A673 (cell line): ENCODE measurements around the gene CENPF. TPM values are rescaled to one million over a fixed set of nuclear protein-coding genes. Genes with fewer than 3 reads are reported as not detected.

Experiments
- BruUV-seq: library from RNA; stranded (reverse); fragments of 400-500 nt; replicated peaks from 2 replicates; lab custom pipeline; 2021; lab: Mats Ljungman, UMichigan
- CTCF ChIA-PET: fragments of 300-600 bp; sonication (Branson Sonifier 250); formaldehyde crosslinking; loops from one replicate; lab custom pipeline; 2022; ENCODE audit warnings: antibody characterized with exemption; lab: Charles Lee
- POLR2A ChIA-PET: fragments of 300-600 bp; sonication (Branson Sonifier 250); formaldehyde crosslinking; loops from one replicate; lab custom pipeline; 2022; ENCODE audit warnings: antibody characterized with exemption; ENCODE audit not compliant: low non-redundant PET; lab: Charles Lee
- DNase-seq: peaks from one replicate; pipeline ENCODE4 v3.0.0-alpha.2; 2015; ENCODE audit warnings: low spot score
- H3K27ac ChIP-seq: fragments of 200-600 bp; sonication (generic); 2 replicates; pipeline ENCODE4 v1.5.1; 2016; ENCODE audit warnings: mixed run types, low read depth, mild to moderate bottlenecking, mixed read lengths, antibody characterized with exemption, low read length; ENCODE audit not compliant: poor library complexity, severe bottlenecking
- H3K27me3 ChIP-seq: fragments of 200-600 bp; sonication (generic); replicated peaks from 2 replicates; pipeline ENCODE4 v1.6.1; 2017; ENCODE audit warnings: mixed run types, low read depth, mild to moderate bottlenecking, mixed read lengths, antibody characterized with exemption, low read length; ENCODE audit not compliant: insufficient read depth, poor library complexity
- H3K36me3 ChIP-seq: fragments of 200-600 bp; sonication (generic); 2 replicates; pipeline ENCODE4 v1.6.1; 2016; ENCODE audit warnings: mixed run types, mild to moderate bottlenecking, mixed read lengths, antibody characterized with exemption, low read length; ENCODE audit not compliant: insufficient read depth, poor library complexity, severe bottlenecking
- H3K4me1 ChIP-seq: fragments of 200-600 bp; sonication (generic); 2 replicates; pipeline ENCODE4 v1.6.1; 2017; ENCODE audit warnings: mixed run types, mild to moderate bottlenecking, mixed read lengths, antibody characterized with exemption, low read length; ENCODE audit not compliant: insufficient read depth, poor library complexity, severe bottlenecking
- H3K4me3 ChIP-seq: fragments of 200-600 bp; sonication (generic); 2 replicates; pipeline ENCODE4 v1.5.1; 2016; ENCODE audit warnings: low read depth, mixed run types, mild to moderate bottlenecking, mixed read lengths, low read length; ENCODE audit not compliant: poor library complexity, severe bottlenecking
- H3K9me3 ChIP-seq: fragments of 200-600 bp; sonication (generic); 2 replicates; pipeline ENCODE4 v1.6.1; 2016; ENCODE audit warnings: mixed run types, low read depth, mild to moderate bottlenecking, mixed read lengths, antibody characterized with exemption, low read length; ENCODE audit not compliant: poor library complexity, severe bottlenecking
- EZH2 ChIP-seq: fragments of 200-600 bp; sonication (generic); IDR thresholded peaks from 2 replicates; pipeline ENCODE4 v1.6.1; 2017; ENCODE audit warnings: borderline replicate concordance, low read depth, mild to moderate bottlenecking, mixed read lengths, antibody characterized with exemption, low read length; ENCODE audit not compliant: poor library complexity, severe bottlenecking
- intact Hi-C: fragments of 100-400 bp; cut with micrococcal nuclease; formaldehyde crosslinking; loops from one replicate; pipeline ENCODE4 v1.10.0; 2022; ENCODE audit not compliant: unreplicated experiment
- total RNA-seq: library from RNA; stranded (reverse); gene quantifications from 2 replicates; pipeline ENCODE4 v1.2.3, GENCODE V29; 2021
- TF ChIP-seq, protein P1 (sequence below): fragments of 300-800, 200-600 bp; sonication (generic); conservative IDR thresholded peaks from 2 replicates; pipeline ENCODE4 v1.5.1; 2017; ENCODE audit warnings: low read depth, mild to moderate bottlenecking, antibody characterized with exemption, low read length, moderate library complexity, mixed read lengths

Gene CENPF
- total RNA-seq, 1 experiment from 2014 or later = 273 TPM

DNA sequence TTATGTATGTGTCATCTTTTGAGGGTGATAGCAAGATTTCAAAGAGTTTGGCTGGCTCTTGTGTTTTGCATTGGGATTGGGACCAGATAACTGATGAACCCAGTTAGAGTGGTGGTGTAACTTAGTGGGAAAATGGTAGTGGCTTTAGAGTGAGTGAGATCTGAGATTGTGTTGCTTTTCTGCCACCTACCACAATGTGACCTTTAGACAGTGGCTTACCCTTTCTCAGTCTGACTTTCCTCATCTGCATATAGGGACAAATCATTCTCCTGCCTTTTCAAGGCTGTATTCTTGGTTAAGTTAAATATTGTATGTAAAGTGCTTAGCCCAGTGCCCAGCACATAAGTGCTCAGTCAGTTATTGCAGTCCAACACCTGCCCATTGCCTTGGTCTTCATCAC lies 31.3 kb downstream of the CENPF start:
- DNase-seq = no peak
- Histone ChIP-seq H3K27me3 (no peaks in the 10 kb centered on the region), H3K4me3 (no peak overlapping the region), H3K36me3 (peaks cover 98% of the 10 kb centered on the region), H3K4me1 (no peaks in the 10 kb centered on the region), H3K9me3 (no peaks in the 10 kb centered on the region), H3K27ac (no peak overlapping the region)
- TF ChIP-seq, protein P1, sequence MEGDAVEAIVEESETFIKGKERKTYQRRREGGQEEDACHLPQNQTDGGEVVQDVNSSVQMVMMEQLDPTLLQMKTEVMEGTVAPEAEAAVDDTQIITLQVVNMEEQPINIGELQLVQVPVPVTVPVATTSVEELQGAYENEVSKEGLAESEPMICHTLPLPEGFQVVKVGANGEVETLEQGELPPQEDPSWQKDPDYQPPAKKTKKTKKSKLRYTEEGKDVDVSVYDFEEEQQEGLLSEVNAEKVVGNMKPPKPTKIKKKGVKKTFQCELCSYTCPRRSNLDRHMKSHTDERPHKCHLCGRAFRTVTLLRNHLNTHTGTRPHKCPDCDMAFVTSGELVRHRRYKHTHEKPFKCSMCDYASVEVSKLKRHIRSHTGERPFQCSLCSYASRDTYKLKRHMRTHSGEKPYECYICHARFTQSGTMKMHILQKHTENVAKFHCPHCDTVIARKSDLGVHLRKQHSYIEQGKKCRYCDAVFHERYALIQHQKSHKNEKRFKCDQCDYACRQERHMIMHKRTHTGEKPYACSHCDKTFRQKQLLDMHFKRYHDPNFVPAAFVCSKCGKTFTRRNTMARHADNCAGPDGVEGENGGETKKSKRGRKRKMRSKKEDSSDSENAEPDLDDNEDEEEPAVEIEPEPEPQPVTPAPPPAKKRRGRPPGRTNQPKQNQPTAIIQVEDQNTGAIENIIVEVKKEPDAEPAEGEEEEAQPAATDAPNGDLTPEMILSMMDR = no peak
- TF ChIP-seq EZH2 = no peak
- ChIA-PET POLR2A (no interaction called here), CTCF (no interaction called here)
- BruUV-seq = no TSS peak
- intact Hi-C loops = no loop called here

DNA sequence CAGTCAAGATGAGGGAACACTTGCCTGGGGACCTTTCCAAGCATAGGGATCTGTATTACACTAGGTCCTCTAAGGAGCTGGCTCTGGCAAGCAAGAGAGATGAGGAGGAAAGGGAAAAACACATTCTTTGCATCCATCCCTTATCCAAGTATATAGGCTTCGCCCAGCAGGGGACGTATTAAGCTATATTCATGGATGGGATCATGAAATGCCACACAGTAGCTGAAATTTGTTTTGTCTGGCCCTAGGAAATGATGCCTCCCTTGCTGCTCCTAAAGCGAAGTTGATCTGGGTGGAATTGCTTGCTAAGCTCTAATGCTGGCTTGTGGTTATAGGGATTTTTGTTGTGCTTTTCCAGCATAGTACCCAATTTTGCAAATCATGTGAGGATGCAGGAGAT lies 32.1 kb downstream of the CENPF start:
- POLR2A ChIA-PET = no interaction called here
- CTCF ChIA-PET = no interaction called here
- TF ChIP-seq, protein P1 = no peak
- DNase-seq = no peak
- peaks cover 98% of the 10 kb centered on the region for H3K36me3 ChIP-seq
- H3K9me3 ChIP-seq = no peaks in the 10 kb centered on the region
- H3K4me3 ChIP-seq = no peak overlapping the region
- H3K4me1 ChIP-seq = no peaks in the 10 kb centered on the region
- intact Hi-C loops = no loop called here
- H3K27me3 ChIP-seq = no peaks in the 10 kb centered on the region
- no peak overlapping the region for H3K27ac ChIP-seq
- no TSS peak for BruUV-seq

DNA sequence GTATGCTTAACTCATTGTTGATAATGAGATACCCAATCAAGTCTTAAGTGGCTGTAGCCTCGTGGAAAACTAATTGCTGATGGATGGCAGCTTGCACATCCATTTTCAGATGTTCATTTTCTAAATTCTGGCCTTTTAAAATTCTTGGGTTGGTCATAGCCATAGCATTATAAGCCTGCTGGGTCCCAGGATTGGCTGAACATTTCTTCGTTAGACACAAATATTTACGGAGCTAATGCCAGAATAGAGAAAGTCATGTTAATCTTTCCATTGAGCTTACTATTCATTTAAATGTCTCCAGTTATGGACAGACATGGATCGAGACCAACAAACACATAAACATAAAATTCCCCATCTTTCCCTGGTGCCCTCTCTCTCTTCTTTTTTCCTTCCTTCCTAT lies 32.5 kb downstream of the CENPF start:
- ChIA-PET POLR2A (no interaction called here), CTCF (interaction anchor here (0.6 kb wide), 1 partner anchor 8 kb away, joined by 4 read pairs; no protein-coding TSS in a partner anchor)
- H3K4me1 ChIP-seq = no peaks in the 10 kb centered on the region
- H3K36me3 ChIP-seq = peaks cover 98% of the 10 kb centered on the region
- intact Hi-C loops = no loop called here
- H3K27ac ChIP-seq = no peak overlapping the region
- no peak for DNase-seq
- no peaks in the 10 kb centered on the region for H3K9me3 ChIP-seq
- no peak overlapping the region for H3K4me3 ChIP-seq
- BruUV-seq = no TSS peak
- TF ChIP-seq, protein P1 = no peak
- TF ChIP-seq EZH2 = no peak
- H3K27me3 ChIP-seq = no peaks in the 10 kb centered on the region
